Urinary bladder (tissue), 4 donors: ENCODE measurements around the gene TBXAS1. TPM values are rescaled to one million over a fixed set of nuclear protein-coding genes. Genes with fewer than 3 reads are reported as not detected.

Experiments used
- DNase-seq: peaks from one replicate; pipeline ENCODE4 v3.0.0-alpha.2; 2015; ENCODE audit errors: extremely low spot score
- H3K27ac ChIP-seq: one replicate; pipeline ENCODE4 v1.5.1; 2013; ENCODE audit warnings: low read depth, mild to moderate bottlenecking, moderate library complexity
- H3K36me3 ChIP-seq: one replicate; pipeline ENCODE4 v1.6.1; 2013; ENCODE audit warnings: mild to moderate bottlenecking, moderate library complexity; ENCODE audit not compliant: insufficient read depth
- H3K4me1 ChIP-seq: one replicate; pipeline ENCODE4 v1.6.1; 2013; ENCODE audit warnings: mild to moderate bottlenecking, moderate library complexity; ENCODE audit not compliant: insufficient read depth
- H3K4me3 ChIP-seq: one replicate; pipeline ENCODE4 v1.5.1; 2013; ENCODE audit warnings: low read depth, low read length
- WGBS: extraction: QIAGEN DNeasy Blood & Tissue Kit; methylation state at CpG from one replicate; pipeline ENCODE4 v1.1.7; 2013; 5-methylcytosine and 5-hydroxymethylcytosine counted together
- polyA plus RNA-seq: library from polyadenylated mRNA; stranded (reverse); fragments of 200-250 nt; gene quantifications from one replicate; pipeline ENCODE4 v1.2.3, GENCODE V29; 2013
- total RNA-seq: library from RNA; depleted of rRNA; stranded (reverse); fragments of >200 nt; gene quantifications from one replicate; pipeline ENCODE4 v1.2.3, GENCODE V29; 2014
- donor health status: healthy with polysubstance abuse.
- donor health status: healthy.

TBXAS1 gene
- total and polyA plus RNA-seq, 2 donors, result 8.6 to 12.2 TPM

DNA sequence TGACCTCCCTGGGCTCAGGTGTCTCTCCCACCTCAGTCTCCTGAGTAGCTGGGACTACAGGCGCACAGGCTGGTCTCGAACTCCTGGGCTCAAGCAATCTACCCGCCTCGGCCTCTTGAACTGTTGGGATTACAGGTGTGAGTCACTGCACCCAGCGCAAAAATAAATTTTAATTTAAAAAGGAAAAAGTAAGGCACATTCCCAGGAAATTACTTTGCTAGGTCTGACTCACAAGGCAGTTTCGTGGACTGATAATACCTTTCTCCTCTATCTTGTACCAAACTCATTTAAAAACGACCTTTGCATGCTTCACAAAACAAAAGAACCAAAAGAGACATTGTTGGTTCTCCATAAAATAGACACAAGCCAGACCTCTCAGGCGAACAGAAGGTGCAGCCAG, 204.0 kb downstream of the TBXAS1 start:
- WGBS, result 91% methylated on average over 8 of the region's 8 CpGs
- H3K4me3 ChIP-seq, result no peak overlapping the region
- H3K27ac ChIP-seq, result no peak overlapping the region
- DNase-seq, result no peak
- no peaks in the 10 kb centered on the region for H3K4me1 ChIP-seq
- H3K36me3 ChIP-seq, result peaks cover 1% of the 10 kb centered on the region

DNA sequence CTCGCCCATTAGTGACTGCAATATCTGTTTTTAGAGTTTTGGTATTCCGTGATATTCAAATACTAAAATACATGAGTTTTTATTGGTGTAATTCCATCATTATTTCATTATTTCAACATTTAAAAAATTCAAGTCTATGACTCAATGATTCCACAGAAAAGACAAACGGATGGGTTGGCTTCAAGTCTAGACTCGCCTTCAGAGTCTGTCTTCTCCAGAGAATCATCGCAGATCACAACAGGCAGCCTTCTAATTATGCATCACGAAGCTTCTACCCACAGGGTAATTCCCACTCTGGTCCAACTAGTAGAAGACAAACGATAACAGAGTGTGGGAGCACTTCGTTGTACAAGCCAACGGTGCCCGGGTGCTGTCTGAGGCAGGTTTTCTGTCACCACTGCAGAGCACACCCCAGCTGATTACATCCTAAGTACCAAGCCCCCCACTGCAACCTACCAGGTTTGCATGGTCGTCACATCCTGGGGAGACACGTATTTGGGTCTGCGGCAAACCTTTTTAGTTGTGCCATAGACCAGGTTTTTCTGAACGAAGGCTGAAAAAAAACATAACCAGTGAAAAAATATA, 204.8 kb downstream of the TBXAS1 start:
- Histone ChIP-seq H3K27ac (no peak overlapping the region), H3K4me3 (no peak overlapping the region), H3K4me1 (no peaks in the 10 kb centered on the region), H3K36me3 (no peaks in the 10 kb centered on the region)
- DNase-seq, result no peak
- 96% methylated on average over 14 of the region's 14 CpGs for WGBS

GRCh38 chr7:140034421-140034820, 205.4 kb downstream of the TBXAS1 start:
- Histone ChIP-seq H3K4me3 (no peak overlapping the region), H3K4me1 (no peaks in the 10 kb centered on the region), H3K36me3 (no peaks in the 10 kb centered on the region), H3K27ac (no peak overlapping the region)
- no peak for DNase-seq

GRCh38 chr7:140035400-140036223, 206.5 kb downstream of the TBXAS1 start:
- WGBS, result 85% methylated on average over 4 of the region's 7 CpGs
- Histone ChIP-seq H3K27ac (no peak overlapping the region), H3K36me3 (no peaks in the 10 kb centered on the region), H3K4me3 (no peak overlapping the region), H3K4me1 (no peaks in the 10 kb centered on the region)
- no peak for DNase-seq

DNA sequence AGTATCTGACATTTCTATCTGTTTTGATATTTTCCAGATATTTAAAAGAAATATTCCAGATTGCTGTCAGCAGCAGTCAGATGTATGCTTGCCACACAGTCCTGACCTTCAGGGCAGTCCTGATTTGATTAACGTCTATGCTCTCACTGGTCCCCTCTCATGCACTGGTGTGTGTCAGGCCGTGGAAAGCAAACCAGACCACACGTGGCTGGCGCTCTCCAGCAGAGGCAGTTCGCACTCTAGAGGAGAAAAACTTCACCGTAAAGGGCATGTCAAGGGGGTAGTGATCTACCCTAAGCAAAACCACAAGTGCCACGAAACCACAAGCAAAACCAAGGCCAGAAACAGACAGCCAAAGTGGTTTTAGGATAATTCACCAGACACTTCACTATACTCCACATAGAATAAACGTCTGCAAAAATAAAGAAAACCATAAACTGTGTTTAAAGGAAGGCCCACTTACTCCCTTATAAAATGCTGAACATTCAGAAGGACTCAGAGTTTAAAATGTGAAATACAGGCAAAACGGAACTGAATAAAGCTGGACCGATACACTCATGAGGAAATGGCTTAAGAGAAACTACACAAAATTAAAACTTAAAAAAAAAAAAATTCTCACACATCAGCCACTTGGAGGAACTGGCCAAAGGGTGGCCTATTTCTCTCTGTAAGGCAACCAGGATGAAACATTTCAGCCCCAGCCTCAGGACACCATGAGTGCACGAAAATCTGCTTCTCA, 207.3 kb downstream of the TBXAS1 start:
- no peak overlapping the region for H3K27ac ChIP-seq
- no peak for DNase-seq
- no peaks in the 10 kb centered on the region for H3K4me1 ChIP-seq
- H3K4me3 ChIP-seq, result no peak overlapping the region
- WGBS, result 81% methylated on average over 11 of the region's 11 CpGs
- H3K36me3 ChIP-seq, result no peaks in the 10 kb centered on the region

- 72% methylated on average over 7 of the region's 7 CpGs for WGBS
- Histone ChIP-seq H3K27ac (no peak overlapping the region), H3K4me3 (no peak overlapping the region), H3K4me1 (no peaks in the 10 kb centered on the region), H3K36me3 (no peaks in the 10 kb centered on the region)
- no peak for DNase-seq
Measured at GRCh38 chr7:140039066-140039465, 210.0 kb downstream of the TBXAS1 start.

DNA sequence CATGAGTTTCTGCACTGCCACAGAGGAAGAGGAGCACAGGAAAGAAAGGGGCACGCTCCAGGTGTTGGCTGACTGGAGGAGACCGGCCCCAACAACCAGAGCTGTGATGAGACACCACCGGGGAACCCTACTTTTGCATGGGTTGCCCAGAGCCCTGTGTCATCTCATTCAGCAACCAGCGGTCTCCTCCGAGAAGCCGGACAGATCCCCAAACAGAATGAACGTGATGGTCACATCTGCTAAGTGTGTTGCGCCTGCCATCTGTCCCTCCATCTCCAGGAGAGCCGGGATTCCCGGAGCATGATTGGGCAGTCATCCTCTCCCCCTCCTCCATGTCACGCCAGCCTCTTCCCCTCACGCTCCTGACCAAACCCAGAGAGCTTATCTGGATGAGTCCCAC, 210.8 kb downstream of the TBXAS1 start:
- no peak for DNase-seq
- H3K36me3 ChIP-seq, result no peaks in the 10 kb centered on the region
- 96% methylated on average over 12 of the region's 12 CpGs for WGBS
- H3K4me3 ChIP-seq, result no peak overlapping the region
- no peak overlapping the region for H3K27ac ChIP-seq
- H3K4me1 ChIP-seq, result no peaks in the 10 kb centered on the region

DNA sequence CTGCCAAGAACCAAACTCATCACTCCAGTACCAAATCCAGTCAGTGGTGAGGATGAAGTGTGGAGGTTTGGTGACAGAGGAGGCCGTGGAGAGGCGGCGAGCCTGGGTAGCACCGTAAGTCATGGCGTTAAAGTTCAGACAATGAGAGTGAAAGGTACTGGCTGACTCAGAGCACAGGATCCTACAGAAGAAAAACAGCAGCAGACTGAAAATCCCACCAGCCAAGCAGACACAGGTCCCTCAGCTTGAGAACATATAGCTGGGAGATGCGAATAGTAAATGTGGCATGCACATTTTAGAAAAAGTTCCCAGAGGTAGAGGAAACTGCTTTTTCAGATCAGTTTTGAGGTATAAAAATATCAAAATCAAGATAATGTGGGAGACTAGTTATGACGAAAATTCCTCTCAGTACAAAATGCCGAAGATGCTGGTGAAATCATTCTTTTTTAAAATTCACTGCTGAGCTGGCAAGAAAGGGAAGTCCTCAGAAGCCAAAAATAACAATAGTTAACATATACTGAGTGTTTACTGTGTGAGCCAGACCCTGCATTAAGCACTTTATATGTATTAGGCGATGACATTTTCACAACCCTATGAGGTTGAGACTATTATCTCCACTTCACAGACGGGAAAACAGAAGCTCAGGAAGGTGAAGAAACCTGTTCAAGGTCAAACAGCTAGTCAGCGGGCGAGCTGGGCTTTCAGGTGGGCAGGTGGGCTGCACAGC, 212.8 kb downstream of the TBXAS1 start:
- no peaks in the 10 kb centered on the region for H3K4me1 ChIP-seq
- no peak overlapping the region for H3K4me3 ChIP-seq
- no peak overlapping the region for H3K27ac ChIP-seq
- no peak for DNase-seq
- WGBS, result 87% methylated on average over 12 of the region's 12 CpGs
- no peaks in the 10 kb centered on the region for H3K36me3 ChIP-seq

GRCh38 chr7:140042386-140042670, 213.3 kb downstream of the TBXAS1 start:
- Histone ChIP-seq H3K36me3 (no peaks in the 10 kb centered on the region), H3K4me3 (no peak overlapping the region), H3K4me1 (no peaks in the 10 kb centered on the region), H3K27ac (no peak overlapping the region)
- 89% methylated on average over 10 of the region's 10 CpGs for WGBS
- no peak for DNase-seq

- DNase-seq, result no peak
- Histone ChIP-seq H3K36me3 (no peaks in the 10 kb centered on the region), H3K4me1 (no peaks in the 10 kb centered on the region), H3K27ac (no peak overlapping the region), H3K4me3 (no peak overlapping the region)
- 92% methylated on average over 6 of the region's 6 CpGs for WGBS
Measured at GRCh38 chr7:140044251-140044650, 215.2 kb downstream of the TBXAS1 start.

DNA sequence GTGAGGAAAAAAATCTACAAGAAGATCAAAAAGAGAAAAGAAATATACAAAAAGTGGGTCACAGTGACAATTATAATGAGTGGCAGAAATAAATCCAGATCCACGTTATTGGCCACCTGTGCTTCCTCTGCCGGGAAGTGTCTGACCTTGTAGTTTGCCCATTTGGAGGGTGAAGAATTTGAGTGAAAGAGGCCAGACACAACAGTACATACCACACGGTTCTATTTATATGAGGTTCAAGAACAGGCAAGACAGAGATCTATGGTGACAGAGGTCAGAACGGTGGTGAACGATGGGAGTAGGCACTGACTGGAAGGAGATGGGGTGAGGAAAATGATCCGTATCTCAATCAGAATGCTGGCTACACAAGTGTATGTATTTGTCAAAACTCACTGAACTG, 216.6 kb downstream of the TBXAS1 start:
- Histone ChIP-seq H3K36me3 (no peaks in the 10 kb centered on the region), H3K4me1 (no peaks in the 10 kb centered on the region), H3K4me3 (no peak overlapping the region), H3K27ac (no peak overlapping the region)
- 71% methylated on average over 6 of the region's 6 CpGs for WGBS
- DNase-seq, result no peak

DNA sequence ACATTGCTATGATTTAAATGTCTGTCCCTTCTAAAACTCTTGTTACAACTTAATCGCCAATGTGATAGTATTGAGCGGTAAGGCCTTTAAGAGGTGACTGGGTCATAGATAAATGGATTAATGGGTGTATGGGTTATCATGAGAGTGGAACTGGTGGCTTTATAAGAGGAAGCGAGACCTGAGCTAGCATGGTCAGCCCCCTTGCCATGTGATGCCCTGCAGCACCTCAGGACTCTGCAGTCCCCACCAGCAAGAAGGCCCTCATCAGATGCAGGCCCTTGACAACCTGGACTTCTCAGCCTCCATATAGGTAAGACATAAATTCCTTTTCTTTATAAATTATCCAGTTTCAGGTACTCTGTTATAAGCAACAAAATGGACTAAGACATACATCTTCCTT, 218.1 kb downstream of the TBXAS1 start:
- Histone ChIP-seq H3K36me3 (no peaks in the 10 kb centered on the region), H3K4me3 (no peak overlapping the region), H3K4me1 (no peaks in the 10 kb centered on the region), H3K27ac (no peak overlapping the region)
- 93% methylated on average over 3 of the region's 3 CpGs for WGBS
- DNase-seq, result no peak

DNA sequence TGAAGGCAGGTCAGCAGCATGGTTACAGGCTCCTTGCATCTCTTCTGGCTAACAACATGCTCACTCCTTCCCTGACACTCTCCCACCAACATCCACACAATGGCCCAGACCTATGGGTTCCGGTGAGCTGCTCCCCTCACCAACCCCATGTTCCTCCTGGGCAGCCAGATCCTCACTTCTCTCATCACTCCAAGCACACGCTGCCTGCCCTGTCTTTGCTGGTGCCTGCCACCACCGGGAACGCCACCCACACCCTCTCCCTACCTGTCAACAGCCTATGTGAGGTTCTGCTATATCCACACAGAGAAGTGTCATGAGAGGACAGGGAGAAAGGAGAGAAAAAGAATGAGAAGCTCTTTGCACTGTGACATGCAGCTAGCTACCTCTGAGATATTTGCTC, 219.1 kb downstream of the TBXAS1 start:
- 94% methylated on average over 4 of the region's 4 CpGs for WGBS
- Histone ChIP-seq H3K27ac (no peak overlapping the region), H3K4me1 (no peaks in the 10 kb centered on the region), H3K36me3 (no peaks in the 10 kb centered on the region), H3K4me3 (no peak overlapping the region)
- DNase-seq, result no peak

DNA sequence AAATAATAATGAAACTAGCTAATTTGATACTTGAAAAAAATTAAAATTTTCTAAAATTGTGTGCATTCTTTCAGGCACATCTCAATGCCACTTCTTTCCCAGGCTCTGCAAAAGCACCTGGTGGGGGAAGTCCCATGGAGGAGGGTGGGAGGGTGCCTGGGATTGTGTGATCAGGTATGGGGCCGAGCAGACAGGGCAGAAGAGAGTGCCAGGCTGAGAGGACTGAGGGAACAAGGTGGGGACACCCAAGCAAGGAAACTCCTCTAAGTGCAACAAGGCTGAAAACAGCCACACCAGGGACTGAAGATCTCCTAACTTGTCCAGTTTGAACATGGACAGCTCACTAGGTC, 219.9 kb downstream of the TBXAS1 start:
- WGBS, result 69% methylated on average over 1 of the region's 1 CpG

More for the DNA sequence above, 219.9 kb downstream of the TBXAS1 start:
- no peak for DNase-seq
- Histone ChIP-seq H3K36me3 (no peaks in the 10 kb centered on the region), H3K27ac (no peak overlapping the region), H3K4me1 (no peaks in the 10 kb centered on the region), H3K4me3 (no peak overlapping the region)
